Measurements from ENCODE around the gene BEGAIN.

The BEGAIN gene

DNA sequence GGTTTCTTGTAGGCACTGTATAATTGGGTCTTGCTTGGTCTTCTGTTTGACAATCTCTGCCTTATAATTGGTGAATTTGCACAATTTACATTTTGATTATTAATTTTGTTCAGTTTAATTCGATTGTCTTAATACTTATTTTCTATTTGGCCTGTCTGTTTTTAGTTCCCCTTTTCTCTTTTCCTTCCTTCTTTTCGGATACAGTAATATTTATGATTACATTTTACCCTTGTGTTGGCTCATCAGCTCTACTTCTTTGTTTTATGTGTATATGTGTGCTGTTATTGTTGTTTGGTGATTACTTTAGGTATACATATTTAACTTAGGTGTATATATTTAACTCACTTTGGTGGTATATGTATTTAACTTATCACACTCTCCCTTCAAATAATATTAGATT, 12.8 kb upstream of the BEGAIN start:
- DNase-seq, result no peak

DNA sequence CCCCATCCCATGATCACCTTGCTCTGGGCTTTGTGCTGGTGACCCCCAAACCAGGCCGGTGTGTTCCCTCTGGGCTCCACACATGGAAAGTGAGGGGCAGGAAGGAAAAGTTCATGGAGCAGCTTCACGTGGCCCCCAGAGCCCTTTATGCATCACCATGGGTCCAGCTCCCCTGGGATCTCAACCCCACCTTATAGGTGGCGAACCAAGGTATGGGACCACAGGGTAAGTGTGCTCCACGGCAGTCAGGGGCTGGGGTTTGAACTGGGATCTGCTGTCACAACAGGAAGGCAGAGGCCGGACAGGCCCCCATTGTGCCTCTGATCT, 7.4 kb upstream of the BEGAIN start:
- no peak for DNase-seq

DNA sequence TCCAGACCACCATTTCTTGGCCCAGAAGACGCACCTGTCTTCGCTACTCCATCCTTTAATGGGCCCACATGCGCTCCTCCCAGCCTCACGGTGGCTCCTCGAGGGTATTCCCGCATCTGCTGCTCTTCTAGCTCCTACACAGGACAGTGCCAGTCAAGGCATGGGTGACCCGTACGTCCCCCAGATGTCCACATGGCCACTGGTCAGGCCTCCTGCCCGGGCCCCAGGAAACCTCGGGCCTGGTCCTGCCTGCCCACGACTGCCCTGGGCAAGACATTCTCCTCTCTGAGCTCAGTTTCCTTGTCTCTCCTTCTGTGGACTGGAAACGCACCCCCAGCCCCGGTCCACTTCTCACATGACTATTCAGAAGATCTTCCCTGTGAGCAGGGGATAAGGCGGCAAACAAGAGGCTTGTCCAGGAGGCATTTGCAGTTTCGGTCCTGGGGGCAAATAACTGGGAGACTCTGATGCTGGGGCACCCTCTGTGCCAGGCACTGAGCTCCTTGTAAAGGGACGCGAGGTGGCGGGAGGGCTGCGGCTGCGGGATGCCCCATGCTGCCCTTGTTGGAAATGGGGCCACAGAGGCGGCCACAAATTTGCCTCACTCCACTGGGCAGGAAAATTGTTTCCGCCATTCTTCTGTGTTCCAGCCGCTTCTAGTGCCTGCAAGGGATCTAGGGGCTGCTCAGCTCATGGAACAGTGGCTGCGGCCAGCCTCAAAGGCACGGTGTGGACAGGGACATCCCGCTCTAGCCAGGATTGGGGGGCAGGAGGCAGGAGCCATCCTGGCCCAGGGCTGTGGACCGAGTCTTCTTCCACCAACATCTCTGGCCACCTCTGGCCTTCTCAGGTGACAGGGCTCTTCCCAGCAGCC, 6.8 kb upstream of the BEGAIN start:
- no peak for DNase-seq

DNA sequence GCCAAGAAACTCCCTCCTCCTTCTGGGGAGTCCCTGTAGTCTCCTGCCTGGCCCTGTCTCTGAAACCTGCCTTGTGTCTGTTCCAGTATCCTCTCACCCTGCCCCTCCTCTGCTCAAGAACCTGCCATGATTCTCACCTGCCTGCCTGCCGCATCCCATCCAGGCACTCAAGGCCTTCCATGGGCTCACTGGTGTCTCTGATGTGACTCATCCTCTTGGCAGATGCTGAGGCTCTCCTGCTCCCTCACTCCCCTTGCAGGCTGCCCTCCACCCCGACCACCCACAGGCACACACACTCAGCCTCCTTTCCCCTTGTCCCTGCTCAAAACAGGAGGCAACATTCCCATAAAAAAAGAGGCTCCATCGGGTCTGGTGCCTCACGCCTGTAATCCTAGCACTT, 5.8 kb upstream of the BEGAIN start:
- DNase-seq, result no peak

DNA sequence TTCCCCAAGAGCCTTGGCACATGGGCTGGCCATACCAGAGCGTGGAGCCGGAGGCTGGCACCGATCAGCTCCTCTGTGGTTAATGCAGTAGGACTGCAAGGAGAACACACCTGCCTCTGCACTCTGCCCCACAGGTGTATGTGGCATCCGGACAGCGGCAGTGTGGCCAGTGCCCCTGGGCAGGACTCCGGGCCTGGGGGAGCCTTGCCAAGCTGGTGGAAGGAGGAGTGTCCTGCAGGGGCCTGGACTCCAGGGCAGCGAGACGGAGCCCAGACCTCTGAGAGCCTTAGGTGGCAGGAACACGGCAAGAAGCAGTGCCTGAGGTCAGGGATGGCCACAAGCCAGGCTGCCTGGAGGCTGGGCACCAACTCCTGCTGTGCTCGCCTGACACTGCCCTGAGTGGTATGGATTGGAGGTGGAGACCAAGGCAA, 5.3 kb upstream of the BEGAIN start:
- DNase-seq, result no peak

DNA sequence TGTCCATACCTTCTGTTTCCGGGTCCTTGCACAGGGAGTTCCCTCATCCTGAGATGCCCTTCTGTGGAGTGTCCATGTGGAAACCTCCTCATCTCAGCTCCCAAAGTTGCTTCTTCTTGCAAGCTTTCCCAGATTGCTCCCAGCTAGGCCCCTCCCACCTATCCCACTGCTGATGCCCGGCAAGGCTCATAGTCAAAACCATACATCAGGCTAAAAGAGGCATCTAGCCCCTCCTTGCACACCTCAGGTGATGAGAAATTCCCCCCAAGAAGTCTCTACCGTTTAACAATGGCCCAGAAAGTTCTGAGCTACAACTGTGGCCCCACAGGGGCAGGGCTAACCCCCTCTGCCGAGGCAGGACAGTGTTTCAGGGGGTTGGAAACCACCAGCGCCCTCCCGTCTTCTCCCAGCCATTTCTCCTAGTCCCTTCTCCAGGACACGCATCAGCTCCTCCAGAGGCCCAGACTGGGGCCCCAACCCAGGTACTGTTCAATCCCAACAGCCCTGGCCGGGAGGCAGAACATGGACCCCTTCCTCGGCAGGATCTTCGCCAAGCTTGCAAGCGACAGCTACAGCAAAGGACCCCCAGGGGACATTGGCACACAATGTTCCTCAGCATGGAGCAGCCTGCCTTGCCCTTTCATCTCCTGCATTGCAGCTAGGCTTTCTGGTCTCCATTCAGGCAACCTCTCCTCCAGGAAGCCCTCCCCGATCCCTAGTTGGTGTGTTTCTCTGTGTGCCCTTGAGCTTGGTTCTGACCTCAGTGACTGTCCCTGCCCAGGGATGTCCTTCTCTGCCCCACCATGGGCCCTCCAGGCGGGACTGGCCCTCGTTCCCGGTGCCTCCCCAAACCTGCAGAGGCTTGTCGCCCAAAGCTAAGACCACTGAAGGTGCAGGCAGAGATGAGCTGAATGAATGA, 4.5 kb upstream of the BEGAIN start:
- no peak for DNase-seq

DNA sequence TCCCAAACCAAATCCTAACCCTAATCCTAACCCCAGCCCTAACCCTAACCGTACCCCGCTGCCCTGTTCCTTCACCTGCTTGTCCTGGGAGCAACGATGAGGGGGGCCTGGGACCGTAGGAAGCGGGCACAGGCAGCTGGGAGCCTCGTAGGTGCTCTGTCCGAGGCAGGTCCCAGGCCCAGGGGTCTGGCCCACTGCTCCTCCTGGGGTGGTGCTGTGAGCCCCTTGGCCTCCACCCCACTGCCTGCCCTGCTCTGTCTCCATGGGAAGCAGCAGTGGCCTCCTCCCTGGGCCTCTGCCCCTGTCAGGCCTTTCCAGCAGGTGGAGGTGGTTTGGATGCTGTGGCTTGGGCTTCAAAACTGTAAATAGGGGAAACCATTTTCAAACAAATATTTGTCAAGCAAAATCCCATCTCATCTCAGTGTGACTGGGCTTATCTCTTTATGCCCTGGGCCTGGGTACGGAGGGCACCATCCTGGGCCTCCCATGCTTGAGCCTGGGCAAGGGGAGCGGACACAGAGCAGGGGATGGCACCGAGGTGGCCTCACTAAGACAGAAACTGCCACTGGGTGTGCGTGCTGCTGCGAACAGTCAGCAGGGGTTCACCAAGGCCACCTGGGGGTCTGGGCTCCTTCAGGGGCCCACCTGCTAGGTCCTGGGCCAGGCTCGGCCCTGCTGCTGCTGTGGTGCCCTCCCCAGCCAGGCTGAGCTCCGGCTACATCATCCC, 3.7 kb upstream of the BEGAIN start:
- no peak for DNase-seq

DNA sequence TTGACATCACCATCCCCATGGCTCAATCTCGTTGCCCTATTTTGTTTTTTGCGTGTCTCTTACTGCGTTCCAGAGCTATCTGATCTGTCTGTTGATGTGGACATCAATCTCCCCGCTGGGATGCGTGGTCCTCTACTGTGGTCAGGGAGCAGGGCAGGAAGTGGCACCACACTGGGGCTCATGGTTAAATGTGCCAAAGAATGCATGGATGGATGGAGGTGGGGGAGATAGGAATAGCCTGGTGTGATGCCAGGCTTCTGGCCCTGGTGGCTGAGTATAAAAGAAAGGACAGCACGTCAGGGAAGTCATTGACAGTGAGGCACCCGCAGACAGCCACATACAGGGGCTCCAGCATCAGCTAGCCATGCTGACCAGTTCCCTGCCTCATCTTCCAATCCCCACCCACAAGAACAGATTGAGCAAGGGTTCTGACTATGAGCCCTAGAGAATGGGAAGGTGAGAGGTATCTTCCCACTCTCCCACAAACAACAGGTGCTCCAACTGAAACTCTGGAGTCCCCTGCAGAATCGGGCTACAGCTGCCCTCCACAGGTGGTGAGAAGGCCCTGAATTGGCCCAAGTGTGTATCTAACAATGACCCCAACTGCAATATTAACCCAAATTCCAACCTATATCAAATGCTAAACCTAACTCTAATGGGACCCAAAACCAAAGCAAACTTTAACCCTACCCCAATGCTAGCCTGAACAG, 2.7 kb upstream of the BEGAIN start:
- DNase-seq, result no peak

DNA sequence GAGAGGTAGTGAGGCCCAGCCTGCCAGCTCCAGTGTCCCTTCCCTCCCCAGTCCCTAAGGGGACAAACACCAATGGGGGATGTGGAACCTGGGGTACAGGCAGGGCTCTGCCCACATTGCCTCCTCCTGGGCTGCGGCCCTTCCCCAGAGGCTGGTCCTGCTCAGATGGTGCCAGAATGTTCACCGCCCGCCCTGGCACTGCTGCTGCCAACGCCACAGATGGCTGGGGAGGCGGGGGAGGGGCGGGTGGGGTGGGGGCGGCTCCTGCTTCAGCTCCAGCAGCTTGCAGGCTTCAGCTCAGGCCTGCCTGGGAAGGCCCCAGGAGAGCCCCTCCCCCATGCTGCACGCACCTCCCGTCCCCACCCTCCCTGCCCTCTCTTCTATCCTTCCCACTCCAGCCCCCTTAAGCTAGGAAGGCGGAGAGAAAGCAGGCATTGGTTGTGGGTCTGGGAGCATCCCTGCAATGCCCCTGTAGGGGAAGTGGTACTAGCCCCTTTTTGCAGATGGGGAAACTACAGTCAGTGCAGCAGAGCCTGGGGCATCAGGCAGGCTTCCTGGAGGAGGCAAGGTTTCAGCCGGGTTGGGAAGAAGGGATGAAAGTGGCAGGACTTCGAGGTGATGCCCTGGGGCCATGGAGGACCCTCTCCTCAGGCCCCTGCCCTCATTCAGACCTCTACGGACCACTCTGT, 2.0 kb upstream of the BEGAIN start:
- no peak for DNase-seq

DNA sequence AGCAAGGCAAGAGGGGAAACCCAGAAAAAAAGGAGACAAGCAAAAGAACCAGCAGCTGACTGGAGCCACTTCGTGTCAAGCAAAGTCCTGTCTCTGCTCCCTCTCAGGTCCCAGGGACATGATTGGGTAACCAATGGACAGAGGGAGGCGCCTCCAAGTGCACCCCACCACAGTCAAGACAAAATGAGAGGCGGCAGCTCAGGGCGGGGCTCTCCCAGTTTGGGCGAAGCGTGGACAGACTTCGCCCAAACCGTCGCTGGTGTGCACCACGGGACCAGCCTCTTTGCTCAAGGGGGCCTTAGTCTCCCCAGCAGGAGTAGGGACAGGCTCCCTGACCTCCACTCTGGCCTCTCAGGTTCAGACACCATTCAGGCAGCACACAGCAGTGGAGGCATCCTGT, 1.5 kb upstream of the BEGAIN start:
- DNase-seq, result no peak

DNA sequence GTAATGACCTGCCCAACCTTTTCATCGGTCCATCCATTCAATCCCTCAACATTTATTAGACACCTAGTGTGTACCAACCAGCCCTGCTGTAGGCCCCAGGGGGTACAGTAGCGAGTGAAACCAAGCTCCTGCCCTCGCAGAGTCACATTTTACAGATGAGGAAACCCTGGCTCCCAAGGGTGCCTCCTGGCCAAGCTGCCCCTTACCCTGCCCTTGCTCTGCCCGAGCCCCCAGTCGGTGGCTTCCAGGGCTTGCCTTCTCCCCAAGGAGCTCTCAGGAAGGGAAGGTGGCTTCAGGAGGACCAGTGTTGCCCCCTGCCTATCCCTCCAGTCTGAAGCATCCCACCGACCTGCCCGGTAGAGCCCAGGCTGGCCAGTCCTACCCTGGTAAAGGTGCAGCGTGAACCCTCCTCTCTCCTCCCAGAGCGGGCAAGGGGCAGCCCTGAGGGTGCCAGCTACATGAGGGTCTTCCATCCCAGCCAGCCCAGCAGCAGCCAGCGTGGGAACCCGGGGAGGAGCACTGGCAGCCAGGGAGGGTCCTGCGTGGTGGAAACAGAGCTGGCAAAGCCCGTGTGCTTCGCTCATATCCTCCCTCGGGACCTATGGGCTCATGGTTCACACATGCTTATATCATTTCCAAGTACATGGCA, 670 bp upstream of the BEGAIN start:
- no peak for DNase-seq

DNA sequence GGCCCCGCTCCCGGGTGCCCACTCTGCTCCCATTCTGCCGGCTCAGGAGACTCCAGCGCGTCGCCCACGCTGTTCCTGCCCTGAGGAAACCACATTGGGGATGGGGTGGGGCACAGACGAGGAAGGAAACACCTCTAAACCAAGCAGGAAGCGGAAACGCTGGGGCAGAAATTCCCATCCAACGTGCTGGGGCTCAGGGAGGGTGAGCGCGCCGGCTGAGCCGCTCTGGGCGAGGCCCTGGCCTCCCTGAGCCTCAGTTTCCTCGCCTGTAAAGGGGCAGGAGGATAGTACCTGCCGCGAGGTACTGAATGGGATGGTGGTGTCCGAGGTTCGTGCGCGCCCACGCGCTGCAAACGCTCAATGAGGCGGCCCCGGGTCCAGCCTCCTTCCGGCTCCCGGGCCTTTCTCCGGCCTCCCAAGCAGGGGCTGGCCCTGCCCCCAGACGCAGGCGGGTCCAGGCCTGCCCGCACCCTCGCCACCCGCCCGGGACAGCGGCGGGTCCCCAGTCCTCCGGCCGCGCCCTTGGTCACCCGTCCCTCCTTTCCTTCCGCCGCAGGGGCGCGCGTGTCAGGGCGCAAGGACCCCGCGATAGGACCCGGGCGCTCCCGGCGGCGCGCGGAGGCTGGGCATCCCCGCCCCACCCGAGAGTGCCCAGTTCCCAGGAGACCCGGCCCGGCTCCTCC, 673 bp downstream of the BEGAIN start:
- DNase-seq, result no peak

DNA sequence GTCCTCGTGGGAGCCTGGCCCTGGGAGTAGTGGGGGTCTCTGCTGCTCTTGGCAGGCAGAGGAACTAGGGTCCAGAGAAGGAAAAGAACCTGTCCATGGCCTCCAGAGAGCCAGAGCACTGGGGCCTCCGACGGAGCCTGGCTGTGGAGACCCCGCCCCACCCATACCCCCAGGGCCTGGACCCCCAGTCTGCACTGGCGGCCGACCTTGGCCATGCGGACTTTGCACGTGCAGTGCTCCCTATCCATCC, 1.1 kb downstream of the BEGAIN start:
- DNase-seq, result no peak

DNA sequence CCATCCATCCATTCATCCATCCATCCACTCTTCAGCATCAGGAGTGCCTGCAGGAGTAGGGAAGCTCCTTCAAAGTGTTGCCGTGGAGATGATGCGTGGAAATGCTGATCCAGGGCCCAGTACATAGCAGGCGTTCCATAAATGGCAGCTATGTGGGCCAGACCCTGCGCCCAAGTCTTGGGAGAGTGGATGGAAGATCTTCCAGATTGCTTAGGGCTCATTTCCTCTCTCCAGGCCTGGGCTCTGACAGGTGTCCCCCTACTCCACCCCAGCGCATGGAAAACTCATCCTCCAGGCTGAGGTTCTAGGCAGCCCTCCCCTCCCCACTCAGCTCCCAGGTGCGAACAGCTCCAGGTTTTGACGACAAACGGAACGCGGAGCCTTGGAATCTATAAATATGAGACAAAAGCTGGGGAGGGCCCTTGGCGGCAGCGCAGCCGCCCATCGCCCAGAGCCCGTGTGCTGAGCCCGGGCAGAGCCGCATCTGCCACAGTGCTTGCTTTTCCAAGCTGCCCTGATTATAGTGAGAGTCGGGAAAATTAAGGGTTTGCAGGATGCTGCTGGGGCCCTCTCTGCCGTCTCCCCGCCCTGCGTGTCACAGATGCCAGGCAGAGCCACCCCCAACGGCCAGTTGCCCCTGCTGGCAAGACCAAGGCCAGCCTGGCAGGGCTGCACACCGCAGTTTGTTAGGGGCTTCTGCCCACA, 1.6 kb downstream of the BEGAIN start:
- no peak for DNase-seq

DNA sequence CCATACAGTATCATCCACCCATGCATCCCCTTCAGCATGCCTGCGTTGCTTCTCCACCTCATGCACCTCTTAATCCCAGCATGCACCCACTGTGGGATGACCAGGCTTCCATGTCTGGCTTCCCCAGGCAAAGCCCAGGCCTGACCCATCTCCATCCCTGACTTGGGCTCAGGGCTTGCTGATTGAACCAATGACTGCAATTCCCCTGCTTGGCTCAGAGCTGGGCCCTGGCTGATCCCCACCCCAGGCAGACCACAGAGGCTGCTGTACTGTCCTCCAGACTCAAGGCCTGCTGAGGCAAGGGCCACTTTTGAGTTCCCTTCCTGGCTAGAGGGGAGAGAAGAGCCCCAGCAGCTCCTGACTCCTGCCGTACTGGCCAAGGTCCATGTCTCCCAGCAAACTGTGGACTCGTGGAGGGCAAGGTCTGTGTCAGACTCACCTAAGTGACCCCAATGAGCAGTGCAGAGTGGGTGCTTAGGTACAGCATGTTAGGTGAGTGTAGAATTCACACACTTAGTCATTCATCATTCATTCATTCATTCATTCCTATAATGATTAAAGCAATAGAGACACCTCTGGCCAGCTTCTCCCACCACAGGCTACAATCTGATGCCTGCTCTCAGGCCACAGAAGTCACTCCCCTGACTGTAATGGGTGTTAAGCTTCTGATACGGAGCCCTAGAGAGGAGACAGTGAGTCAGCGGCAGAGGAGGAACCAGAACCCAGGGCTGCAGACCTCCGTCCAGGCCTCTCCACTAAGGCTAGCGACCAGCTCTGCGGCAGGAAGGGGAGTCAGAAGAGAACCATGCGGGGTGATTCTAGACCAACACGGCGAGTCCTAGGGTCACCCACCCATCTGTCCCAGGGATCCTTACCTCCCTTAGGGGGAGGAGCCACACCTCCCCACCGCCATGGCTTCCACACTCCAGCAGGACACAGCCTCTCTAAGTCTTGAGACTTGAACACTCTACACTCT, 2.9 kb downstream of the BEGAIN start:
- DNase-seq, result no peak

DNA sequence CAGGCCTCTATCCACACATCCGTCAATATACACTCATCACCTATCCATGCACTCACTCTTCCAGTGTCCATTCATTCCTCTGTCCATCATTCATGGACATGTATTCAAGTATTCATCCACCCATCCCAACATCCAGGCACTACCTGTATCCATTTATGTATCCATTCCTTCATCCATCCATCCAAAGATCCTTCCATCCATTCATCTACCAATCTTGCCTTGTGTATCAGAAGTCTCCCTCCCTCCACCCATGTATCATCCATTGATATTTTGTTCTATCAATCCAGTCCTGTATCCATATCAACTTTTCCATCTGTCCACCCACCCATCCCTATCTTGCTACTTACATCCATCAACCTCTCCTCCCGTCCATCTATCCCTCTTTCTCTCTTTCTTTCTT, 4.0 kb downstream of the BEGAIN start:
- DNase-seq, result no peak

DNA sequence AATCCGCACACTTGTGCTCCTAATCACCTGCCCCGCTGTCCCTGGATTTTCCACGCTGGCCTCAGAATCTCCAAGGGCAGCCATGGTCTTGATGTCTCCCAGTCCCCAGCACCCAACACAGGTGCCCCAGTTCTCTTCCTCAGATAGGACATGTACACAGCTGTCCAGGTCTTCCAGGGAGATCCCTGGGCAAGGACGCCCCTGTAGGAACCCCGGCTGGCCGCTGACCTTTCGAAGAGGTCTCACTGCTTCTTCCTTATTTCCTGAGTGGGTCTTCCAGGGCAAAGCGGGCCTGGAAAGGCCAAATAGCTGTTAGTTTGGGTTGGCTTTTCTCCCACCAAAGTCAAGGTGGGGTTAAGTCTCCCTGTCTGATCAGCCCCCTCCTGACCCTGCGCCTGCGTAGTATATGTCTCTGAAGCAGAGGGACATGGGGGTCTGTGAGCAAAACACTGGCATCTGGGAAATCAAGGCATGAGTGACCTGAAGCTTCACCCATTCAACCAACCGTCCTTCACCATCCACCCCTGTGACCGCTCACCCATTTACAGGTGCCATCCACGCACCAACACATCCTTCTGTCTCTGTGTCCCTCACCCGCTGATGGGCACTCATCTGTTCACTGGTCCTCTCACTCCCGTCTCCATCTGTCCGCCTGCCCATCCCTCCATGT, 4.6 kb downstream of the BEGAIN start:
- no peak for DNase-seq

DNA sequence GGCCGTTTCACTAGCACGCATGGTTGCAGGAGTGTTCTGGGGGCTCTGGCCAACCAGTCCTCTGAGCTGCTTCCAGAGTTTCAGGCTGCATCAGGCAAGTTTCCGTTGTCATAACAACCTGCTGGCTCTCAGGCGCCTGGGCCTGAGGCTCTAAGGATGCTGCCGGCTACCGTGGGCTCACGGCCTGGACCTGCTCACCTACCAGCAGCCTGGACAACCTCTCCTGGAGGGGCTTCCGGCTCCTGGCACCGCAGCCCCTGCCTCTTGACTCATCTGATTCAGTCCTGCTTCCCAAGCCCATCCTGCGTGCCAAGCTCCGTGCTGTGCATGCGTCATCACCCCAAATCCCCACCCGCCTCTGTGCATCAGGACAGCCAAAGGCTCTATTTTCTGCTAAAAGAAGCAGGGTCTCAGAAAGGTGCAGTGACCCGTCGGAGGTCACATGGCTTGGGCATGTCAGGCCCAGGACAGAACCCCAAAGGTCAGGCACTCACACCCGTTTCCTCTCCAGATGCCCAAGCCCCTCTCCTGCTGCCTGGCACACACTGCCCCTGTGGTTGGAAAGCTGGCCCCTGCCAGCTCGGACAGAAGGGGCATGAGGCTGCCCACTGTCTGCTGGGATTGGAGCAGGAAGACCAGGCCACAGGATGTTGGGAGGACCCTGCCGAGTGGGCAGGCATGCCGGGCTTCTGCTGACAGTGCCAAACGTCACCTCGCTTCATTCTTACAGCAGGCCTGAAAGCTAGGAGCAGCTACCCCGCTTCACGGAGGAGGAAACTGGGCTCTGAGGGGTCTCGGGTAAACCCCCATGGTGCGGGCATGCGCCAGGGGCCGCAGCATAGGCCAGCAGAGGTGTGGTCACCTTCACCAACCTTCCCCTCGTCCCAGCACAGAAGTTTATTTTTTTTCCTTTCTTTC, 5.7 kb downstream of the BEGAIN start:
- no peak for DNase-seq
